Liver (tissue), 9 donors: ENCODE measurements around the gene TMEM170A. TPM values are rescaled to one million over a fixed set of nuclear protein-coding genes. Genes with fewer than 3 reads are reported as not detected.

ENCODE experiments used
- DNase-seq: peaks from one replicate; pipeline ENCODE4 v3.0.0-alpha.2; 2017; ENCODE audit warnings: low spot score
- H3K27ac ChIP-seq, 2 donors: one replicate each; pipeline ENCODE4 v1.7.0; 2013; ENCODE audit warnings: inconsistent platforms in 2 of 2, low read length in 2 of 2, control low read depth in 1 of 2, low read depth in 1 of 2, mild to moderate bottlenecking in 1 of 2
- H3K27me3 ChIP-seq, 4 donors: one replicate each; pipeline versions ENCODE4 v1.6.1 to v1.7.0; 2013; ENCODE audit warnings: low read length in 3 of 4, inconsistent platforms in 1 of 4, mild to moderate bottlenecking in 1 of 4, moderate library complexity in 1 of 4; ENCODE audit not compliant: control insufficient read depth in 4 of 4, insufficient read depth in 4 of 4
- H3K36me3 ChIP-seq, 4 donors: one replicate each; pipeline versions ENCODE4 v1.6.1 to v1.7.0; 2013; ENCODE audit warnings: low read length in 3 of 4, mild to moderate bottlenecking in 3 of 4, low read depth in 1 of 4, moderate library complexity in 1 of 4; ENCODE audit not compliant: control insufficient read depth in 4 of 4, insufficient read depth in 3 of 4
- H3K4me1 ChIP-seq, 4 donors: one replicate each; pipeline versions ENCODE4 v1.6.1 to v1.7.0; 2013; ENCODE audit warnings: low read length in 3 of 4, mild to moderate bottlenecking in 3 of 4, moderate library complexity in 1 of 4; ENCODE audit not compliant: control insufficient read depth in 4 of 4, insufficient read depth in 4 of 4
- H3K4me3 ChIP-seq, 3 donors: one replicate each; pipeline versions ENCODE4 v1.6.1 to v1.7.0; 2013; ENCODE audit warnings: low read length in 3 of 3, control low read depth in 1 of 3, low read depth in 1 of 3, mild to moderate bottlenecking in 1 of 3
- H3K9ac ChIP-seq, 2 donors: one replicate each; pipeline ENCODE4 v1.7.0; 2013; ENCODE audit warnings: low read length in 2 of 2, mild to moderate bottlenecking in 2 of 2, moderate library complexity in 2 of 2, control low read depth in 1 of 2, low read depth in 1 of 2
- H3K9me3 ChIP-seq, 4 donors: one replicate each; pipeline versions ENCODE4 v1.6.1 to v1.7.0; 2013; ENCODE audit warnings: low read length in 3 of 4; ENCODE audit not compliant: control insufficient read depth in 4 of 4
- CTCF ChIP-seq: fragments of 150-350 bp; IDR thresholded peaks from 2 replicates; pipeline ENCODE4 v1.5.1; 2017; ENCODE audit warnings: improper control_type of control experiment, low read depth, low read length; ENCODE audit not compliant: missing input control
- EGR1 ChIP-seq, 2 donors: IDR thresholded peaks; 2 replicates each; pipeline ENCODE4 v1.6.1; 2016 to 2018; ENCODE audit warnings: antibody characterized with exemption in 2 of 2, low read depth in 2 of 2
- FOXA1 ChIP-seq: IDR thresholded peaks from 2 replicates; pipeline ENCODE4 v1.6.1; 2016; ENCODE audit warnings: antibody characterized with exemption
- FOXA2 ChIP-seq: IDR thresholded peaks from 2 replicates; pipeline ENCODE4 v1.6.1; 2016; ENCODE audit warnings: antibody characterized with exemption
- GABPA ChIP-seq, 2 donors: IDR thresholded peaks in 1 of 2; conservative IDR thresholded peaks in 1 of 2; 2 replicates each; pipeline ENCODE4 v1.6.1; 2016; ENCODE audit warnings: antibody characterized with exemption in 2 of 2, mild to moderate bottlenecking in 1 of 2, moderate library complexity in 1 of 2
- HNF4A ChIP-seq, 2 donors: conservative IDR thresholded peaks; 2 replicates each; pipeline ENCODE4 v1.6.1; 2016; ENCODE audit warnings: antibody characterized with exemption in 2 of 2, mild to moderate bottlenecking in 2 of 2
- HNF4G ChIP-seq: IDR thresholded peaks from 2 replicates; pipeline ENCODE4 v1.6.1; 2016; ENCODE audit warnings: antibody characterized with exemption
- JUND ChIP-seq, 2 donors: IDR thresholded peaks; 2 replicates each; pipeline ENCODE4 v1.6.1; 2016; ENCODE audit warnings: antibody characterized with exemption in 2 of 2
- MAX ChIP-seq: IDR thresholded peaks from 2 replicates; pipeline ENCODE4 v1.6.1; 2016; ENCODE audit warnings: antibody characterized with exemption
- NR2F2 ChIP-seq: IDR thresholded peaks from 2 replicates; pipeline ENCODE4 v1.6.1; 2016; ENCODE audit warnings: antibody characterized with exemption
- RAD21 ChIP-seq, 2 donors: IDR thresholded peaks; 2 replicates each; pipeline ENCODE4 v1.6.1; 2016; ENCODE audit warnings: antibody characterized with exemption in 2 of 2, mild to moderate bottlenecking in 2 of 2
- REST ChIP-seq: IDR thresholded peaks from 2 replicates; pipeline ENCODE4 v1.6.1; 2016; ENCODE audit warnings: antibody characterized with exemption, mild to moderate bottlenecking
- RXRA ChIP-seq, 2 donors: IDR thresholded peaks; 2 replicates each; pipeline ENCODE4 v1.6.1; 2017 to 2018; ENCODE audit warnings: antibody characterized with exemption in 2 of 2, mild to moderate bottlenecking in 1 of 2
- SP1 ChIP-seq: IDR thresholded peaks from 2 replicates; pipeline ENCODE4 v1.6.1; 2018; ENCODE audit warnings: antibody characterized with exemption, mild to moderate bottlenecking
- TAF1 ChIP-seq: conservative IDR thresholded peaks from 2 replicates; pipeline ENCODE4 v1.6.1; 2016; ENCODE audit warnings: antibody characterized with exemption, mild to moderate bottlenecking
- YY1 ChIP-seq: IDR thresholded peaks from 2 replicates; pipeline ENCODE4 v1.6.1; 2016; ENCODE audit warnings: antibody characterized with exemption, mild to moderate bottlenecking
- ZBTB33 ChIP-seq: IDR thresholded peaks from 2 replicates; pipeline ENCODE4 v1.6.1; 2016; ENCODE audit warnings: antibody characterized with exemption
- WGBS: extraction: QIAGEN DNeasy Blood & Tissue Kit; methylation state at CpG from one replicate; pipeline ENCODE4 v1.1.7; 2013; 5-methylcytosine and 5-hydroxymethylcytosine counted together
- polyA plus RNA-seq, 2 donors: library from polyadenylated mRNA; stranded (reverse) in 1 of 2; unstranded in 1 of 2; fragments of 200-250 nt in 1 of 2; fragments of >200 nt in 1 of 2; fragmentation: Nextera tagmentation in 1 of 2; extraction: Ambion mirVana in 1 of 2; gene quantifications; one replicate each; pipeline versions ENCODE4 v1.2.1 to v1.2.3, GENCODE V29; 2013 to 2015
- total RNA-seq, 2 donors: library from RNA; depleted of rRNA; stranded (reverse); fragments of >200 nt; gene quantifications; one replicate each; pipeline ENCODE4 v1.2.3, GENCODE V29; 2014
- TF ChIP-seq, protein P1 (sequence below): IDR thresholded peaks from 2 replicates; pipeline ENCODE4 v1.6.1; 2016; ENCODE audit warnings: antibody characterized with exemption
- donor health status: healthy.
- donor health status: healthy.
- donor health status: healthy.
- donor health status: healthy.
- donor health status: healthy.

TMEM170A gene
- total and polyA plus RNA-seq, 4 donors: 5.8 to 25.4 (median 16.3) TPM

GRCh38 chr16:75494184-75494583, 29.7 kb upstream of the TMEM170A start:
- Histone ChIP-seq H3K36me3 (no peaks in the 10 kb centered on the region), H3K4me1 (peaks cover 2 to 7% (median 5%) of the 10 kb centered on the region in 4 donors), H3K9me3 (no peaks in the 10 kb centered on the region), H3K4me3 (no peak overlapping the region), H3K27ac (no peak overlapping the region), H3K9ac (no peak overlapping the region), H3K27me3 (no peaks in the 10 kb centered on the region)
- TF ChIP-seq HNF4A (conservative IDR thresholded peaks at IDR 0.05) (no peak), REST (no peak), HNF4G (no peak), RXRA (IDR thresholded peaks at IDR 0.05) (no peak), SP1 (no peak), FOXA1 (no peak), NR2F2 (no peak), JUND (IDR thresholded peaks at IDR 0.05) (no peak), CTCF (no peak), EGR1 (IDR thresholded peaks at IDR 0.05; ENCODE audit: low read depth in 2 of 2) (no peak), GABPA (IDR thresholded peaks at IDR 0.05 in 1 of 2, conservative IDR thresholded peaks at IDR 0.05 in 1 of 2) (no peak), TAF1 (no peak), MAX (no peak), FOXA2 (no peak), RAD21 (IDR thresholded peaks at IDR 0.05) (no peak), YY1 (no peak)
- TF ChIP-seq, protein P1, sequence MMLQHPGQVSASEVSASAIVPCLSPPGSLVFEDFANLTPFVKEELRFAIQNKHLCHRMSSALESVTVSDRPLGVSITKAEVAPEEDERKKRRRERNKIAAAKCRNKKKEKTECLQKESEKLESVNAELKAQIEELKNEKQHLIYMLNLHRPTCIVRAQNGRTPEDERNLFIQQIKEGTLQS: no peak
- no peak for DNase-seq
- WGBS: 70% methylated on average over 5 of the region's 5 CpGs

DNA sequence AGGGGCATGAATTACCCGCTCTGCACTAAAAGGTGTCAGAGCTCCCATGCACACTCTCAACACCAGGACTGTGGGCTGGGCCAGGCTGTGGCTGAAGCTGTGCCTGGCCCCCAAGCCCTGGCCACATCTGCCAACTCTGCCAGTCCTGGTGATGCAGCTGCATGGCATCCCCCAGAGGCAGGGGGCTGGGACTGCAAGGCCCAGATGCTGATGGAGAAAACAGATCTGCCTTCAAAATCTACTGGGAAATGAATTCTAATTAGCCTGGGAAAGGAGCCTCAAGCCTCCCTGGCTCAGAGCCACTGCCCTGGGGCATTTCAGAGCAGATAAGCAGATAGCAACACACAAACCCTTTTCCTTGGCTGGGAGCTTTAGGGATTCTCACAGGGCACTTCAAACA, 27.4 kb upstream of the TMEM170A start:
- Histone ChIP-seq H3K9ac (no peak overlapping the region), H3K4me1 (peaks cover 2 to 7% (median 5%) of the 10 kb centered on the region in 4 donors), H3K4me3 (no peak overlapping the region), H3K36me3 (no peaks in the 10 kb centered on the region), H3K27ac (no peak overlapping the region), H3K27me3 (no peaks in the 10 kb centered on the region), H3K9me3 (no peaks in the 10 kb centered on the region)
- 96% methylated on average over 1 of the region's 1 CpG for WGBS
- TF ChIP-seq RXRA (IDR thresholded peaks at IDR 0.05): no peak
- no peak for TF ChIP-seq TAF1
- no peak for TF ChIP-seq ZBTB33
- TF ChIP-seq MAX: no peak
- TF ChIP-seq SP1: no peak
- TF ChIP-seq, protein P1: no peak
- TF ChIP-seq FOXA2: no peak
- no peak for TF ChIP-seq HNF4G
- no peak for TF ChIP-seq NR2F2
- TF ChIP-seq RAD21 (IDR thresholded peaks at IDR 0.05): no peak
- no peak for DNase-seq
